OCI-LY7 (cell line): ENCODE measurements around the gene KCNMA1. TPM values are rescaled to one million over a fixed set of nuclear protein-coding genes. Genes with fewer than 3 reads are reported as not detected.

Source experiments
- BruUV-seq: library from RNA; stranded (reverse); fragments of 400-500 nt; replicated peaks from 2 replicates; lab custom pipeline; 2021; lab: Mats Ljungman, UMichigan
- CTCF ChIA-PET: fragments of 300-600 bp; sonication (Branson Sonifier 250); formaldehyde crosslinking; loops from one replicate; lab custom pipeline; 2022; ENCODE audit warnings: antibody characterized with exemption; ENCODE audit not compliant: unreplicated experiment; lab: Charles Lee
- POLR2A ChIA-PET: fragments of 300-600 bp; sonication (Branson Sonifier 250); formaldehyde crosslinking; loops from one replicate; lab custom pipeline; 2022; ENCODE audit warnings: antibody characterized with exemption; lab: Charles Lee
- DNase-seq: peaks from one replicate; pipeline ENCODE4 v3.0.0-alpha.2; 2015; ENCODE audit warnings: low spot score
- H2AFZ ChIP-seq: fragments of 200-600 bp; sonication (generic), shearing (Covaris generic); 2 replicates; pipeline ENCODE4 v1.6.1; 2014; ENCODE audit warnings: mild to moderate bottlenecking, antibody characterized with exemption, low read length, moderate library complexity
- H3K27ac ChIP-seq: fragments of 200-600 bp; sonication (generic); 2 replicates; pipeline ENCODE4 v1.5.1; 2014; ENCODE audit warnings: mixed run types, low read depth, mild to moderate bottlenecking, moderate library complexity, low read length, inconsistent platforms; ENCODE audit not compliant: poor library complexity, severe bottlenecking
- H3K36me3 ChIP-seq: fragments of 200-600 bp; sonication (generic); 2 replicates; pipeline ENCODE4 v1.6.1; 2014; ENCODE audit warnings: mild to moderate bottlenecking, antibody characterized with exemption, low read length, moderate library complexity, mixed read lengths; ENCODE audit not compliant: insufficient read depth
- H3K4me1 ChIP-seq: fragments of 200-600 bp; sonication (generic); 2 replicates; pipeline ENCODE4 v1.5.1; 2014; ENCODE audit warnings: mild to moderate bottlenecking, low read length; ENCODE audit not compliant: insufficient read depth, poor library complexity, severe bottlenecking
- H3K4me2 ChIP-seq: fragments of 200-600 bp; sonication (generic); 2 replicates; pipeline ENCODE4 v1.6.1; 2014; ENCODE audit warnings: mild to moderate bottlenecking, low read length
- H3K4me3 ChIP-seq: fragments of 200-600 bp; sonication (generic); 2 replicates; pipeline ENCODE4 v1.5.1; 2014; ENCODE audit warnings: mild to moderate bottlenecking, low read depth, low read length; ENCODE audit not compliant: poor library complexity, severe bottlenecking
- H3K79me2 ChIP-seq: fragments of 200-600 bp; sonication (generic); 2 replicates; pipeline ENCODE4 v1.6.1; 2016; ENCODE audit warnings: low read depth, mild to moderate bottlenecking, low read length, moderate library complexity, mixed read lengths; ENCODE audit not compliant: insufficient read depth
- H3K9me2 ChIP-seq: fragments of 200-600 bp; sonication (generic); 2 replicates; pipeline ENCODE4 v1.6.1; 2016; ENCODE audit warnings: mild to moderate bottlenecking, low read length, mixed read lengths; ENCODE audit not compliant: insufficient read depth
- H3K9me3 ChIP-seq: fragments of 200-600 bp; sonication (generic); 2 replicates; pipeline ENCODE4 v1.6.1; 2014; ENCODE audit warnings: mild to moderate bottlenecking, mixed run types, low read length, mixed read lengths
- H4K20me1 ChIP-seq: fragments of 200-600 bp; sonication (generic); 2 replicates; pipeline ENCODE4 v1.6.1; 2014; ENCODE audit warnings: mild to moderate bottlenecking, antibody characterized with exemption, low read length, moderate library complexity, mixed read lengths; ENCODE audit not compliant: insufficient read depth
- CTCF ChIP-seq: fragments of 200-600 bp; sonication (generic); conservative IDR thresholded peaks from 2 replicates; pipeline ENCODE4 v1.5.1; 2014; ENCODE audit warnings: mild to moderate bottlenecking, antibody characterized with exemption, low read length, moderate library complexity, mixed read lengths
- EZH2phosphoT487 ChIP-seq: fragments of 200-600 bp; sonication (generic); IDR thresholded peaks from 2 replicates; pipeline ENCODE4 v1.6.1; 2018; ENCODE audit warnings: low read depth, borderline replicate concordance, mild to moderate bottlenecking, mixed run types, antibody characterized with exemption, low read length, moderate library complexity, mixed read lengths
- intact Hi-C: fragments of 100-400 bp; cut with micrococcal nuclease; formaldehyde crosslinking; loops from one replicate; pipeline ENCODE4 v1.10.0; 2022; ENCODE audit not compliant: unreplicated experiment
- total RNA-seq, 2 experiments: library from RNA; depleted of rRNA in 1 of 2; stranded (reverse); fragments of >200 nt in 1 of 2; shearing (Covaris generic) in 1 of 2; gene quantifications; 2 replicates each; pipeline ENCODE4 v1.2.3, GENCODE V29; 2014 to 2022

Gene KCNMA1
- total RNA-seq, 2 experiments from 2014 or later, result not detected

- BruUV-seq, result no TSS peak
- intact Hi-C loops, result no loop called here
These were observed 627.2 kb downstream of the KCNMA1 start for GRCh38 chr10:77010430-77010829.

GRCh38 chr10:77007834-77008233 lies 629.8 kb downstream of the KCNMA1 start:
- no peaks in the 10 kb centered on the region for H3K9me3 ChIP-seq
- H2AFZ ChIP-seq, result no peak overlapping the region
- no peak for DNase-seq
- BruUV-seq, result no TSS peak
- intact Hi-C loops, result no loop called here
- H3K36me3 ChIP-seq, result no peaks in the 10 kb centered on the region
- H3K4me1 ChIP-seq, result no peaks in the 10 kb centered on the region
- no peaks in the 10 kb centered on the region for H3K9me2 ChIP-seq
- POLR2A ChIA-PET, result no interaction called here
- H4K20me1 ChIP-seq, result no peaks in the 10 kb centered on the region
- TF ChIP-seq EZH2phosphoT487, result no peak
- H3K4me2 ChIP-seq, result no peak overlapping the region
- H3K4me3 ChIP-seq, result no peak overlapping the region
- H3K27ac ChIP-seq, result no peak overlapping the region
- no peaks in the 10 kb centered on the region for H3K79me2 ChIP-seq
- CTCF ChIA-PET, result no interaction called here

More at GRCh38 chr10:77010430-77010829, 627.2 kb downstream of the KCNMA1 start:
- TF ChIP-seq EZH2phosphoT487 (no peak), CTCF (no peak)
- Histone ChIP-seq H4K20me1 (no peaks in the 10 kb centered on the region), H3K27ac (no peak overlapping the region), H3K36me3 (no peaks in the 10 kb centered on the region), H3K4me1 (no peaks in the 10 kb centered on the region), H3K9me2 (no peaks in the 10 kb centered on the region), H2AFZ (no peak overlapping the region), H3K4me3 (no peak overlapping the region), H3K79me2 (no peaks in the 10 kb centered on the region), H3K9me3 (no peaks in the 10 kb centered on the region), H3K4me2 (no peak overlapping the region)
- ChIA-PET CTCF (no interaction called here), POLR2A (interaction anchor here (0.6 kb wide), 1 partner anchor 204 kb away, joined by 3 read pairs; no protein-coding TSS in a partner anchor)
- no peak for DNase-seq

GRCh38 chr10:77006836-77007511 lies 630.6 kb downstream of the KCNMA1 start:
- Histone ChIP-seq H3K4me2 (no peak overlapping the region), H2AFZ (no peak overlapping the region), H3K4me3 (no peak overlapping the region), H3K9me2 (no peaks in the 10 kb centered on the region), H3K9me3 (no peaks in the 10 kb centered on the region), H3K79me2 (no peaks in the 10 kb centered on the region), H3K4me1 (no peaks in the 10 kb centered on the region), H4K20me1 (no peaks in the 10 kb centered on the region), H3K36me3 (no peaks in the 10 kb centered on the region), H3K27ac (no peak overlapping the region)
- ChIA-PET POLR2A (no interaction called here), CTCF (no interaction called here)
- no peak for TF ChIP-seq EZH2phosphoT487
- no peak for TF ChIP-seq CTCF
- no TSS peak for BruUV-seq
- DNase-seq, result no peak
- intact Hi-C loops, result no loop called here
